Panc1 (cell line): ENCODE data around the gene RFC1. TPM values are rescaled to one million over a fixed set of nuclear protein-coding genes. Genes with fewer than 3 reads are reported as not detected.
"Not testable (repeated sequence)": the region's sequence is repeated elsewhere in the genome, so short reads cannot be mapped to it uniquely, and the experiment has no call there.

ENCODE experiments used
- ATAC-seq: fragments of 200-7000 bp; cut with Tn5 transposase; 2 replicates; pipeline ENCODE4 v1.9.1; 2020; ENCODE audit warnings: mild to moderate bottlenecking, moderate library complexity
- Bru-seq: library from RNA; stranded (reverse); fragments of 400-500 nt; gene quantifications from one replicate; lab custom pipeline; 2021; lab: Mats Ljungman, UMichigan
- BruChase-seq, 2 experiments: library from RNA; stranded (reverse); fragments of 400-500 nt; gene quantifications; one replicate each; lab custom pipeline; 2021; lab: Mats Ljungman, UMichigan
- BruUV-seq: library from RNA; stranded (reverse); fragments of 400-500 nt; replicated peaks from 2 replicates; lab custom pipeline; 2021; lab: Mats Ljungman, UMichigan
- CTCF ChIA-PET: fragments of 300-600 bp; sonication (Branson Sonifier 250); formaldehyde crosslinking; loops from one replicate; lab custom pipeline; 2022; ENCODE audit warnings: antibody characterized with exemption; lab: Charles Lee
- POLR2A ChIA-PET: fragments of 300-600 bp; sonication (Branson Sonifier 250); formaldehyde crosslinking; loops from one replicate; lab custom pipeline; 2022; ENCODE audit warnings: antibody characterized with exemption; lab: Charles Lee
- DNase-seq: peaks from one replicate; pipeline ENCODE4 v3.0.0-alpha.2; 2010; ENCODE audit warnings: low read depth, low spot score
- H3K27ac ChIP-seq: 2 replicates; pipeline ENCODE4 v1.5.1; 2011; ENCODE audit warnings: mild to moderate bottlenecking, low read length, inconsistent platforms
- H3K27me3 ChIP-seq: fragments of 200-500 bp; sonication (Bioruptor generic); 2 replicates; pipeline ENCODE4 v1.6.0; 2014; ENCODE audit warnings: low read length, inconsistent platforms; ENCODE audit not compliant: control insufficient read depth, insufficient read depth
- H3K36me3 ChIP-seq: fragments of 200-500 bp; sonication (Bioruptor generic); 2 replicates; pipeline ENCODE4 v1.5.1; 2014; ENCODE audit warnings: inconsistent platforms, mild to moderate bottlenecking, low read length, moderate library complexity; ENCODE audit not compliant: control insufficient read depth, insufficient read depth
- H3K4me1 ChIP-seq: 2 replicates; pipeline ENCODE4 v1.5.1; 2011; ENCODE audit warnings: inconsistent platforms, mild to moderate bottlenecking, low read length, moderate library complexity; ENCODE audit not compliant: control insufficient read depth, insufficient read depth
- H3K4me3 ChIP-seq, 2 experiments: 2 replicates each; pipeline ENCODE4 v1.5.1; 2011 to 2012; ENCODE audit warnings: low read depth in 2 of 2, low read length in 2 of 2, mild to moderate bottlenecking in 2 of 2, inconsistent platforms in 1 of 2, moderate library complexity in 1 of 2
- H3K9me3 ChIP-seq: fragments of 200-500 bp; sonication (Bioruptor generic); 2 replicates; pipeline ENCODE4 v1.5.1; 2014; ENCODE audit warnings: low read depth, mild to moderate bottlenecking, inconsistent platforms, low read length, moderate library complexity; ENCODE audit not compliant: control insufficient read depth, insufficient read depth
- POLR2AphosphoS5 ChIP-seq: IDR thresholded peaks from 2 replicates; pipeline ENCODE4 v1.6.1; 2012; ENCODE audit warnings: mild to moderate bottlenecking, low read depth, low read length, moderate library complexity
- SIN3A ChIP-seq: IDR thresholded peaks from 2 replicates; pipeline ENCODE4 v1.6.1; 2012; ENCODE audit warnings: low read depth, mild to moderate bottlenecking, low read length, moderate library complexity, borderline replicate concordance; ENCODE audit not compliant: insufficient read depth
- TCF7L2 ChIP-seq: IDR thresholded peaks from 2 replicates; pipeline ENCODE4 v1.6.1; 2011; ENCODE audit warnings: mild to moderate bottlenecking, low read depth, low read length, inconsistent platforms
- in situ Hi-C: cut with HindIII; loops from 2 replicates; pipeline ENCODE4 v1.10.0; 2016; ENCODE audit warnings: low sequenced_read_pairs, low pct_unique_long_range_greater_than_20kb
- intact Hi-C: fragments of 100-400 bp; cut with micrococcal nuclease; formaldehyde crosslinking; loops from one replicate; pipeline ENCODE4 v1.10.0; 2022; ENCODE audit not compliant: unreplicated experiment
- long read RNA-seq: library from polyadenylated mRNA; unstranded; transcript quantifications from one replicate; pipeline ENCODE4 v2.0.0, GENCODE V29; 2021; ENCODE audit not compliant: unreplicated experiment
- polyA plus RNA-seq: library from polyadenylated mRNA; unstranded; fragments of >200 nt; gene quantifications from one replicate; pipeline ENCODE4 v1.2.1, GENCODE V29; 2012; ENCODE audit warnings: missing spikeins; ENCODE audit not compliant: insufficient read length
- total RNA-seq: library from RNA; stranded (reverse); gene quantifications from one replicate; pipeline ENCODE4 v1.2.1, GENCODE V29; 2021; ENCODE audit not compliant: unreplicated experiment
- TF ChIP-seq, protein P1 (sequence below), 2 experiments: IDR thresholded peaks; 2 replicates each; pipeline ENCODE4 v1.6.1; 2011 to 2012; ENCODE audit warnings: low read depth in 2 of 2, control low read depth in 1 of 2, low read length in 1 of 2, mild to moderate bottlenecking in 1 of 2, moderate library complexity in 1 of 2; ENCODE audit not compliant: insufficient read depth in 1 of 2
- TF ChIP-seq, protein P2 (sequence below): fragments of 450-650 bp; IDR thresholded peaks from 2 replicates; pipeline ENCODE4 v1.5.1; 2017; ENCODE audit warnings: mild to moderate bottlenecking

Gene RFC1, protein sequence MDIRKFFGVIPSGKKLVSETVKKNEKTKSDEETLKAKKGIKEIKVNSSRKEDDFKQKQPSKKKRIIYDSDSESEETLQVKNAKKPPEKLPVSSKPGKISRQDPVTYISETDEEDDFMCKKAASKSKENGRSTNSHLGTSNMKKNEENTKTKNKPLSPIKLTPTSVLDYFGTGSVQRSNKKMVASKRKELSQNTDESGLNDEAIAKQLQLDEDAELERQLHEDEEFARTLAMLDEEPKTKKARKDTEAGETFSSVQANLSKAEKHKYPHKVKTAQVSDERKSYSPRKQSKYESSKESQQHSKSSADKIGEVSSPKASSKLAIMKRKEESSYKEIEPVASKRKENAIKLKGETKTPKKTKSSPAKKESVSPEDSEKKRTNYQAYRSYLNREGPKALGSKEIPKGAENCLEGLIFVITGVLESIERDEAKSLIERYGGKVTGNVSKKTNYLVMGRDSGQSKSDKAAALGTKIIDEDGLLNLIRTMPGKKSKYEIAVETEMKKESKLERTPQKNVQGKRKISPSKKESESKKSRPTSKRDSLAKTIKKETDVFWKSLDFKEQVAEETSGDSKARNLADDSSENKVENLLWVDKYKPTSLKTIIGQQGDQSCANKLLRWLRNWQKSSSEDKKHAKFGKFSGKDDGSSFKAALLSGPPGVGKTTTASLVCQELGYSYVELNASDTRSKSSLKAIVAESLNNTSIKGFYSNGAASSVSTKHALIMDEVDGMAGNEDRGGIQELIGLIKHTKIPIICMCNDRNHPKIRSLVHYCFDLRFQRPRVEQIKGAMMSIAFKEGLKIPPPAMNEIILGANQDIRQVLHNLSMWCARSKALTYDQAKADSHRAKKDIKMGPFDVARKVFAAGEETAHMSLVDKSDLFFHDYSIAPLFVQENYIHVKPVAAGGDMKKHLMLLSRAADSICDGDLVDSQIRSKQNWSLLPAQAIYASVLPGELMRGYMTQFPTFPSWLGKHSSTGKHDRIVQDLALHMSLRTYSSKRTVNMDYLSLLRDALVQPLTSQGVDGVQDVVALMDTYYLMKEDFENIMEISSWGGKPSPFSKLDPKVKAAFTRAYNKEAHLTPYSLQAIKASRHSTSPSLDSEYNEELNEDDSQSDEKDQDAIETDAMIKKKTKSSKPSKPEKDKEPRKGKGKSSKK
- total RNA-seq (34.4 TPM), Bru-seq, nascent RNA (percentile 80 among the genes with signal in this experiment), BruChase-seq, experiment 1, labeled RNA remaining after a 2-hour chase (percentile 75 among the genes with signal in this experiment), BruChase-seq, experiment 2, labeled RNA remaining after a 6-hour chase (percentile 80 among the genes with signal in this experiment)
- polyA plus RNA-seq: 15.2 TPM
- long read RNA-seq, full-length matches to known transcripts: 20 of 44 reads
- long read RNA-seq, partial matches to known transcripts: 15 of 44 reads
- long read RNA-seq, other reads (novel, unspliced or antisense): 9 of 44 reads

DNA sequence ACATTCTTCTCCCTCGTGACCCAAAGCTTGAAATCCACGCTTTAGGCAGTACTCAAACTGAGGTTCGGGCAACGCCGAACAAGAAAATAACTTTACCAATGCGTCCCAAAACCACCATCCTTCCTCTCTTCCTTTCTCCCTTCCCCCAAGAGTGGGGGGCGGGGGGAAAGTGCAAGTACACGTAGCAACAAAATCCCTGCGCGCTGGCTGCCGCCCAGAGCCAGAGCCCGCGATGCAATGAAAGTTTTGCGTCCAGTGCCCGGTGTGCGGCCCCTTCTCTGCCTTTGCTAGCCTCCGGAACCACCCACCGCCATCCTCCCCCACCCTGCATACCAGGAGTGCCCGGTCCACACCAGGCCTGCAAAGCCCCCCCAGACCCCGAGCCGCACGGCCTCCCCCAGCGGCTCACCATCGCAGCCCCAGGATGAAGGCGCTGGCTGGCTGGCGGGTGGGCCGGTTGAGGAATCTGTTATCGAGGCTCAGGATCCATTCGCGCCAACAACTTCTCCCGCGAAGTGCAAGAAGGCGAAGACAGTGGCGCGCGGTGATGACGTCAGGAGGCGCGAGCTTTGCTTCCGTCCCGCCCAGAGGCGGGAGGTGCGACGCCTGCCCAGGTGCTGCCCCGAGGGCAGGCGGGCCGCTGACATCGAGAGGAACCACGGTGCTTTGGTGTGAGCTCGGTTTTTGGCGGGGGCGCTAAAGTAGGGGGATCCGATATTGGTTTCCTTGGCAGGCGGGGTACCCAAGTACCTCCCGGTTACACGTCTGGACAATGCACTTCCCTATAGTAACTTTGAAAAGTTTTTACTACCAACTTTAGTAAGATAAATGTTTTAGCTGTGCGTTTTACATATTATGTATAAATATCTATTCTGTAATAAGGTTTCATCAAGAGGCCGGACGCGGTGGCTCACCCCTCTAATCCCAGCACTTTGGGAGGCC is at the start of gene RFC1:
RFC1 (minus strand) TSS at position 533 of the 942 bp plus-strand sequence; CDS start at position 412, 121 bp downstream.
- Histone ChIP-seq H3K9me3 (no peaks in the 10 kb centered on the region), H3K36me3 (peaks cover 4% of the 10 kb centered on the region; the same call in 1 of the 2 replicates), H3K4me3 (peak within 1 kb of the TSS; percentile 89 to 93), H3K4me1 (peaks cover 14% of the 10 kb centered on the region; the same call in 1 of the 2 replicates), H3K27ac (peak within 1 kb of the TSS; percentile 77), H3K27me3 (no peaks in the 10 kb centered on the region)
- TF ChIP-seq TCF7L2: no peak
- TF ChIP-seq POLR2AphosphoS5: peak; percentile 51
- 0 out of 2 replicates have a peak, but pooled peaks have one; percentile 52 for TF ChIP-seq SIN3A
- DNase-seq: peak; percentile 38
- in situ Hi-C loops: no loop called here
- intact Hi-C loops: no loop called here
- POLR2A ChIA-PET: interaction anchor here (0.5 kb wide), 1 partner anchor 38 kb away, joined by 11 read pairs; no protein-coding TSS in a partner anchor
- peak; percentile 96 for ATAC-seq
- BruUV-seq: no TSS peak
- CTCF ChIA-PET: no interaction called here

DNA sequence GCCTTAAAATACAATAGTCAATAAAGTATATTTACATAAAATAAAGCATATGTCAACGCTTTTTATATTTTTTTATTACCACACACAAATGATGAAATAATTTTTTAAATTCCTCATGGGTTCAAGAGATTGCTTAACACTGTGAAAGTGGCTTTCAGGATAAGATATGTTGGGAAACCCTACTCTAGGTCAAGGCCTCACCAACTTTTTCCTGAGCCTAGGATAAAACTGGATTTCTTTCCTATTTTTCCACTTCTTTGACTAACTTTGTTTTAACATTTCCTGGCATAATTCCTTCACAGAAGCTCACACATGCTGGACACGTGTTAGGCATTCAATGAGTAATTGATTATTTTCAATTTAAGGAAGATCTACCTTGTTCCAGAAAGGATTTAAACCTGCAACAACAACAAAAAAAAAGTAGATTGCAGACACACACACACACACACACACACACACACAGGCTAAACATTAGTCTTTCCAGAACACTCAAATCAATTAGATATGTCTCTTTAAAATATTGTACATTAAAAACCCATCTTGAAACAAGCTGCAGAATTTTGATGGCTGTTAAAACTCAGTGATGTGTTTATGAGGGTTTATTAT is 49.6 kb upstream of the RFC1 start:
- Histone ChIP-seq H3K4me1 (no peaks in the 10 kb centered on the region), H3K9me3 (no peaks in the 10 kb centered on the region), H3K27ac (no peak overlapping the region), H3K4me3 (no peak overlapping the region), H3K27me3 (no peaks in the 10 kb centered on the region), H3K36me3 (no peaks in the 10 kb centered on the region)
- no peak for DNase-seq
- ChIA-PET CTCF (no interaction called here), POLR2A (interaction anchor here (0.7 to 1.0 kb wide), 2 partner anchors 15 to 275 kb away, joined by 3 read pairs; no protein-coding TSS in a partner anchor)
- intact Hi-C loops (no loop called here), in situ Hi-C loops (no loop called here)
- TF ChIP-seq SIN3A (no peak), POLR2AphosphoS5 (no peak), TCF7L2 (no peak)
- TF ChIP-seq, protein P1, sequence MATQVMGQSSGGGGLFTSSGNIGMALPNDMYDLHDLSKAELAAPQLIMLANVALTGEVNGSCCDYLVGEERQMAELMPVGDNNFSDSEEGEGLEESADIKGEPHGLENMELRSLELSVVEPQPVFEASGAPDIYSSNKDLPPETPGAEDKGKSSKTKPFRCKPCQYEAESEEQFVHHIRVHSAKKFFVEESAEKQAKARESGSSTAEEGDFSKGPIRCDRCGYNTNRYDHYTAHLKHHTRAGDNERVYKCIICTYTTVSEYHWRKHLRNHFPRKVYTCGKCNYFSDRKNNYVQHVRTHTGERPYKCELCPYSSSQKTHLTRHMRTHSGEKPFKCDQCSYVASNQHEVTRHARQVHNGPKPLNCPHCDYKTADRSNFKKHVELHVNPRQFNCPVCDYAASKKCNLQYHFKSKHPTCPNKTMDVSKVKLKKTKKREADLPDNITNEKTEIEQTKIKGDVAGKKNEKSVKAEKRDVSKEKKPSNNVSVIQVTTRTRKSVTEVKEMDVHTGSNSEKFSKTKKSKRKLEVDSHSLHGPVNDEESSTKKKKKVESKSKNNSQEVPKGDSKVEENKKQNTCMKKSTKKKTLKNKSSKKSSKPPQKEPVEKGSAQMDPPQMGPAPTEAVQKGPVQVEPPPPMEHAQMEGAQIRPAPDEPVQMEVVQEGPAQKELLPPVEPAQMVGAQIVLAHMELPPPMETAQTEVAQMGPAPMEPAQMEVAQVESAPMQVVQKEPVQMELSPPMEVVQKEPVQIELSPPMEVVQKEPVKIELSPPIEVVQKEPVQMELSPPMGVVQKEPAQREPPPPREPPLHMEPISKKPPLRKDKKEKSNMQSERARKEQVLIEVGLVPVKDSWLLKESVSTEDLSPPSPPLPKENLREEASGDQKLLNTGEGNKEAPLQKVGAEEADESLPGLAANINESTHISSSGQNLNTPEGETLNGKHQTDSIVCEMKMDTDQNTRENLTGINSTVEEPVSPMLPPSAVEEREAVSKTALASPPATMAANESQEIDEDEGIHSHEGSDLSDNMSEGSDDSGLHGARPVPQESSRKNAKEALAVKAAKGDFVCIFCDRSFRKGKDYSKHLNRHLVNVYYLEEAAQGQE (IDR thresholded peaks at IDR 0.05; ENCODE audit: insufficient read depth in 1 of 2, low read depth in 2 of 2, low read length in 1 of 2): no peak
- TF ChIP-seq, protein P2, sequence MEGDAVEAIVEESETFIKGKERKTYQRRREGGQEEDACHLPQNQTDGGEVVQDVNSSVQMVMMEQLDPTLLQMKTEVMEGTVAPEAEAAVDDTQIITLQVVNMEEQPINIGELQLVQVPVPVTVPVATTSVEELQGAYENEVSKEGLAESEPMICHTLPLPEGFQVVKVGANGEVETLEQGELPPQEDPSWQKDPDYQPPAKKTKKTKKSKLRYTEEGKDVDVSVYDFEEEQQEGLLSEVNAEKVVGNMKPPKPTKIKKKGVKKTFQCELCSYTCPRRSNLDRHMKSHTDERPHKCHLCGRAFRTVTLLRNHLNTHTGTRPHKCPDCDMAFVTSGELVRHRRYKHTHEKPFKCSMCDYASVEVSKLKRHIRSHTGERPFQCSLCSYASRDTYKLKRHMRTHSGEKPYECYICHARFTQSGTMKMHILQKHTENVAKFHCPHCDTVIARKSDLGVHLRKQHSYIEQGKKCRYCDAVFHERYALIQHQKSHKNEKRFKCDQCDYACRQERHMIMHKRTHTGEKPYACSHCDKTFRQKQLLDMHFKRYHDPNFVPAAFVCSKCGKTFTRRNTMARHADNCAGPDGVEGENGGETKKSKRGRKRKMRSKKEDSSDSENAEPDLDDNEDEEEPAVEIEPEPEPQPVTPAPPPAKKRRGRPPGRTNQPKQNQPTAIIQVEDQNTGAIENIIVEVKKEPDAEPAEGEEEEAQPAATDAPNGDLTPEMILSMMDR: no peak
- no TSS peak for BruUV-seq
- ATAC-seq: no peak

DNA sequence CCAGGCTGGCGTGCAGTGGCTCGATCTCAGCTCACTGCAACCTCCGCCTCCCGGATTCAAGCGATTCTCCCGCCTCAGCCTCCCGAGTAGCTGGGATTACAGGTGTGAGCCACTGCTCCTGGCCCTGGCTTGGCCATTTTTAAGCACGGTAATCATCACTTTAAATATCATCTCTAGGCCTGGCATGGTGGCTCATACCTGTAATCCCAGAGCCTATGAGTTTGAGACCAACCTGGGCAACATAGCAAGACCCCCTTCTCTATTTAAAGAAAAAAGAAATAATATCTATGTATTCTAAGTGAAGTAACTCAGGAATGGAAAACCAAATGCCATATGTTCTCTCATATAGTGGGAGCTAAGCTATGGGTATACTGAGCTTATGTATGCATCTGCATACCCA is 45.4 kb upstream of the RFC1 start:
- H3K4me1 ChIP-seq, POLR2A ChIA-PET, H3K27me3 ChIP-seq, H3K27ac ChIP-seq, H3K36me3 ChIP-seq, H3K4me3 ChIP-seq, DNase-seq, ATAC-seq, intact Hi-C loops, BruUV-seq, in situ Hi-C loops, H3K9me3 ChIP-seq: not testable (repeated sequence)
- CTCF ChIA-PET: interaction anchor here (0.7 kb wide), 2 partner anchors 103 to 556 kb away, joined by 6 to 12 read pairs; no protein-coding TSS in a partner anchor
